HG03159 (cell line): ENCODE results near the gene RABEP1.

Experiments
- ATAC-seq: cut with Tn5 transposase; IDR thresholded peaks from one replicate; pipeline ENCODE4 v1.9.1; 2021; ENCODE audit warnings: mild to moderate bottlenecking, moderate library complexity; ENCODE audit not compliant: unreplicated experiment

Gene RABEP1

GRCh38 chr17:5361426-5361825 lies 79.3 kb downstream of the RABEP1 start:
- no peak for ATAC-seq

DNA sequence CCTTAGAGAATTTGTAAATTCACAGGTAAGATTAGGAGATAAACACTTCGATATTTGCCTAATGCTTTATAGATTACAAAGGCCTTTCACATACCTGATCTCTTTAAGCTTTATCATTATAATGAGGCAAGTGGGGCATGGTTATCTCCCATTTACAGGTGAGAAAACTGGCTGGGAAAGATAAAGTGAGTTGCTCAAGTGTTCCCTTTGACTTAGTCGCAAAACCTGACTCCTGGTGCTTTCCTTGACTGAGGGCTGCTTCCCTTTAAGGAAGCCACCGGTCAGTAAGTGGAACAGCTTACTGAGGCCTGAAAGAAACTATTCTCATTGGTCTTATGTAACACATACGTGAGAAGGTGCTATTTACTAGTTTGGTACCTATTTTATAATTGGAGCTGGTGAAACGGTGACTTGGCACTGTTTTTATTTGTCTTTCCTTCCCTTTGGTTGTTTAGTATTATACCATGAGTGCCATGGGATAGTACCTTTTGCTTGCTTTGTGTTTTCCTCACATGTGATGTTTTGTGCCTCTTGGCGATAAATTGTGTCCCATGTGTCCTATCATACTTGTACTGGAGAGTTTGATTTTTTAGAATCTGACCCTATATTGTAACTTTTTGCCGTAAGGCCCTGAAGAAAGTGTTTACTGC lies 80.2 kb downstream of the RABEP1 start:
- ATAC-seq, result no peak

DNA sequence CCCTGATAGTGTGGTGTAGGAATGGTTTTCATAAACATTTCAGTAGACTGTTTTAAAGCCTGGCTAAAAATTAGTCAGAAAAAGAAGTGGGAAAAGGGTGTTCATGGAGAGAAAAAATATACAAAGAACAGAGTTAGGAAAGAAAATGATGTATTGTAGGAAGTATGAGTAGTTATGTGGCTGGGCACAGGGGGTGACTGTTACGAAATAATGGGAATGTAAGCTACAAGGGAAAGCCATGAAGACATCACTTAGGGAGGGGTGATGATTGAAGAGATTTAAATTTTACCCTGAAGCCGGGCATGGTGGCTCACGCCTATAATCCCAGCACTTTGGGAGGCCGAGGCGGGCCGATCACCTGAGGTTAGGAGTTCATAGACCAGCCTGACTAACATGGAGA lies 82.1 kb downstream of the RABEP1 start:
- ATAC-seq, result no peak

DNA sequence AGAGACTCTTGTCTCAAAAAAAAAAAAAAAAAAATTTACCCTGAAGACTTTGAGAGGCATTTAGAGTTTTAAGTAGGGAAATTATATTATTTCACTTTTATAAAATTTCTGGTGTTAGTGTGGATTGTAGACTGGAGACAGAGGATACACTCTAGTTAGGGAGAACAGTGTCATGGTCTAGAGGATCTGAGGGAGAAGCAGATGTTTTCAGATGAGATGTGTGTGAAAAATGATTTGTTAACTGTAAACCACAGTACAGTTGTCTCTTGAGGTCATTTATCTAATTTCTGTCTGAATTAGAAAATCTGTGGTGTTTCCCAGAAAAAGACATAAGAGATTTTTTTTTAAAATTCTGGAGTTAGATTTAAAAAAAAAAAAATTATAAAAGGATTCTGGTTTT lies 82.6 kb downstream of the RABEP1 start:
- ATAC-seq, result no peak

DNA sequence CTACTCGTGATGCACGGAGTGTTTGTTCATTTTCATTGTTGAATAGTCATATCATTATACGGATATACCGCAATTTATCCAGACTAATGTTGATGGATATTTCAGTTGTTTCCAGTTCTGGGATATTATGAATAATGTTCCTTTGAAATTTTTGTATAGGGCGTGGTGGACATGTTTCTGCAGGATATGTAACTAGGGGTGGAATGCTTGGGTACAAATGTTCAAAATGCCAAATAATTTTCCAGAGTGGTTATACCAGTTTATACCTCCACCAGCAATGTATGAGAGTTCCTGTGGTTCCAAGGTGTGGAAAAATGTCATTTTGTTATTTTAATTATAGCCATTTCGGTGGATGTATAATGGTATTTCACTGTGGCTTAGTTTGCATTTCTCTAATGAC lies 83.7 kb downstream of the RABEP1 start:
- ATAC-seq, result no peak

GRCh38 chr17:5370411-5370810 lies 88.3 kb downstream of the RABEP1 start:
- no peak for ATAC-seq

DNA sequence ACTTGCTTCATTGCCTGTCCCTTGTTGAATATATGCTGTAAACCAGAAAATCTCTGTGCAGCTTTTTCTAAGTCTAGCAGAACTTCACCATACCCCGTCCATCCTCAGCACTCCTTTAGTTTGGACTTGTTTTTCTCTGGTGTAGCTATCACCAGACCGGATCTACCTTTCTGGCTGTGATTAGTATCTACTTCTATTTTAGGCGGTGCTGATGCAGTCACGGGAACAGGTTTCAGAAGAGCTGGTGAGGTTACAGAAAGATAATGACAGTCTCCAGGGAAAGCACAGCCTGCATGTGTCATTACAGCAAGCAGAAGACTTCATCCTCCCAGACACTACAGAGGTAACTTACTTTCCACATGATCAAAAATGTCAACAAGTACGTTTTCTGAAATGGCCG lies 91.0 kb downstream of the RABEP1 start:
- ATAC-seq, result no peak

DNA sequence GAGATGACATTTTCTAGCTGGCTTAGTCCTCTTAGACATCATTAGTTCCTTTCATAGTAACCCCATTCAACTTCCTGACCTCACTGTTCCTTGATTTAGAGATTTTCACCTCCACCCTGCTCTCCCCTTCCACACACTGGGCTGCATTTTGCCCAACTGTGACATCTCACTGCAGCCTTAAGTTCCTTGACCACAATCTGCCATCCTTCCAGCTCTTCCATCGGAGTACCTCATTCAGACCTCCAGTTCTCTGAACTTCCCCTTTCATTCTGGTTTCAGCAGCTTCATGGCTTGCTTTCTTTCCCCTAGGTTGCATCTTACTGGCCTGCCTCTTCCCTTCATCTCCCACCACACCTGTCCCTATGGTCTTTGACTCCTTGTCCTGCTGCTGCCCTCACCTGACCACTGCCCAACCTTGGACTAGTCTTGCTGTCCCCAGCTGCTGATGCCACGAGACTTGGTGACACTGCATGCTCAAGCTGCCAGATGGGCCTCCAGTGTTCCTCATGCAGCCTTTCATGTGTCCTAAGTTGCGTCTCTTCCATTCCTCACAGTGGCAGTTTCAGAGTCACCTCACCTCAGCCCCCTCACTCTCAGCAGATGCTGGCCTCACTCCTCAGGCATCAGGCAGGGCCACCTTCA lies 96.6 kb downstream of the RABEP1 start:
- ATAC-seq, result no peak

DNA sequence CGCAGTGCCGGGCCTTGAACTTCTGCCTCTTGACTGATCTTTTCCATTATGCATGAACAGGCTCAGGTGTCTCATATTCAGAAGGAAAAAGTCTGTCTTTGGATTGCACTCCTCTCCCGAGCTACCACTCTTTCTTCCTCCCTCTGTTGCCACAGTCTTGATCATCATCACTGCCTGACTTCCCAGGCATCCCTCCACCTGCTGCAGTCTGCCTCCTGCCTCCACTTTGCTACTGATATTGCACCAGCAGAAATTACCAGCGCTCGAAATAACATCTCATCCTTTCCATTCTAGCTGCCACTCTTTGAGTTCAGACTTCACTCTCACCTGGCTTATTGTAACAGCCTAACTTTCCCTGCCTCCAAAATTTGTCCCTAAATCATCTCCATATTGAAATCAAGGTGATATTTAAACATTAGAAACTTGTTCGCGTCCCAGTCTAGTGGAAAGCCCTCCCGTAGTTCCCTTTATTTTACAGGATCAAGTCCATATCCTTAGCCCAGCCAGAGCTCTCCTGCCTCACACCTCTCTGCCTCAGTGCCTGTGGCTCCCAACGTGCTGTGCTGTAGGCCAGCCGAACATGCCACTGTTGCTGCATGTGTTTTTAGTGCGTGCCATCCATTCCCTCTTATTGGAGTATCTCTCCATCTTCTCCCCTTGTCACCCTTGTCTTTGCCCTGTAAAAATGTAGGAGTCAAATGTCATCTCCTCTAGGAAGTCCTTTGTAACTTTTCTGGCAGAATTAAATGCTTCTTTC lies 97.4 kb downstream of the RABEP1 start:
- ATAC-seq, result no peak

DNA sequence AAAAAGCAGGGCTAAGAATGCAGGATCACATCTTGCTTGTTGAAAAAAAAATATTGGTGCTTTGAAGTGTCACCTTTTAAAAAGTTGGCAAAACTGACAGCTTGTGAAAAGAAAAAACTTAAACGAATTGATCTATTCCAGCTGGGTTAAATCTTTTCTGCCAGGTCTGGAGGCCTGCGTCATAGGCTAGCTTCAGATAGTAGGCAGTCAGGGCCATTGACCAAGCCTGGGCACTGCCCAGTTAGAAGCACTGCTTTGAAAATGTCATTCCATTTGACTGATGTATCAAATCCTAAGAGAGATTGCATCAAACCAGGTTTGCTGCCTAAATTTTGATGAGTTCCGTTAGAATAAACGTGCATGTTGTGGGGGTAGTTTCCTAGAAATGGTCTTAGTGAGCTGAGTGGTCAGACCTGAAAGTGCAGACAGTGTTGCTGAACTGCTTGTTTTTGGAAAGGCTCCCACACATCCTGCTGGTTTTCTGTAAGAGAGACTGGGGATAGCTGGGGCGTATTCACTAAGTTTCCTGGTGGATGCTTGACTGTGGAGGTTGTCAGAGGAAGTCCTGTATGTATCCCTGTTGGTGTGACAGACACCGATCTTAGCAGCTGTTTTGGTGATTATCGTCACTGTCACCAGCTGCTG lies 98.5 kb downstream of the RABEP1 start:
- ATAC-seq, result no peak

DNA sequence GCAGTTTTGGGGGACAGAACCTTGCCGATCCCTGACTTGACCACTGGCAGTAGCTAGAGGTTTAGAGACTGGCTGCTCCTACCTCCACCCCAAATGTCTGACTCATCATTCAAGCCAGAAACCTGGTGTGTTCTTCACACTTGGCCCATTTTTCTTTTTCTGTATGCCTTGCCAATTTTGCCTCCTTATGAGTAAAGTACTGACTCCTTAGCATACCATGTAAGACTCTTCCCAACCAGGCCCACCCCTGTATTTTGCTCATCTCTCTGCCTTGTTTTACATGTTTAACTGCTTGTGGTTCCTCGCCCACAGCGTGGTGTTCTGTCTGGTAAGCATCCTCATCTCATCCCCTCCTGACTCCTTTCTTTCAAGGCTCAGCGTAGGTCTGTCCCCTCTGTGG lies 99.5 kb downstream of the RABEP1 start:
- no peak for ATAC-seq

DNA sequence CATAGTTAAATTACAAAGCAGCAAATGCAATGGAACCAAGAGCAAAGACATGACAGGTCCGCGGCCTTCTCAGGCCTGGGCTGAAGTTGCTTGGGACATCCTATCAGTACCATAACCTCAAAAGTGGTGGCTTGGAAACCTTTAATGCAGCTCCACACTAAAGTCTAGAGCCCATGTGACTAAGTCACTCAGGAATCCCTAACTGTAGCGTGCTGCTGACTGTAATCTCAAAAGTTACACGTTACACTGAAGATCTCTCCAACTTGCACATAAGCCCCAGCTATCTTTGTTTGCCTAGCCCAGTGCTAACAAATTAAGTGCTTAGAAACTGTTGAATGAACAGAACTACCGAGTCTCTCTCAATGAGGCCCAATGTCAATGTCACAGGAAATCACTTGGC lies 109.6 kb downstream of the RABEP1 start:
- ATAC-seq, result no peak

GRCh38 chr17:5396612-5397011 lies 114.5 kb downstream of the RABEP1 start:
- no peak for ATAC-seq

- no peak for ATAC-seq
These were observed 117.7 kb downstream of the RABEP1 start for GRCh38 chr17:5399767-5400166.

GRCh38 chr17:5405400-5405799 lies 123.3 kb downstream of the RABEP1 start:
- no peak for ATAC-seq

- no peak for ATAC-seq
These were observed 126.1 kb downstream of the RABEP1 start for GRCh38 chr17:5408186-5408585.

- ATAC-seq, result no peak
These were observed 128.6 kb downstream of the RABEP1 start for GRCh38 chr17:5410594-5411272.

DNA sequence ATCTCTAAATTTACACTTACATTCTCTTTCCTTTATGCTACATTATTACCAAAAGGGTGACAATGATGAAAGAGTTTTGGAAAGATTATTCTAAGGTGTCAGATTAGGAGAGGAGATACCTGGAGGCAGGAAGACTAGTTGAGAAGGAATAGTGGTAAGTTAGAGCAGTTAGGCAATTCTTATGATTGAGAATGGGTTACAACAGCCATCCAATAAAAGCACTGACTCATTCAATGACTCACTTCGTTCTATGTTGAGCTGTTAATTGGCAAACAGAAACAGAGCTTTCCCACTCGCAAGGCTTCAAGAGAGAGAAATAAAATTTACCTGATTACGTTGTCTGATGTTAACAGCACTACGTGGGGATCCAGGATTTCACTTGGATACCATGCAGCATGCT lies 131.6 kb downstream of the RABEP1 start:
- no peak for ATAC-seq

DNA sequence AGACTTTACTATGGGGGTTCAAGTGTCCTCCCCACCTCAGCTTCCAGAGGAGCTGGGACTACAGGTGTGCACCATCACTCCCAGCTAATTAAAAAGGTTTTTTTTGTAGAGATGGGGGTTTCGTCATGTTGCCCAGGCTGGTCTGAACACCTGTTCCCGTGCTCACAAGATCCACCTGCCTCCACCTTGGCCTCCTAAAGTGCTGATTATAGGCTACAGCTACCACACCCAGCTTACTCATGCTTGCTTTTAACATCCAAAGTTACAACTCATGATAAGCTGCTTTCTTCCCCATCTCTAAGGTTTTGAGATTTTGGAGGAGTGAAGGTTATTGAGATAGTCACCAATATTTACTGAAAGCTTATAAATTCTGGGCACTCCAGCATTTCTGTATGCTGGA lies 134.8 kb downstream of the RABEP1 start:
- ATAC-seq, result no peak

DNA sequence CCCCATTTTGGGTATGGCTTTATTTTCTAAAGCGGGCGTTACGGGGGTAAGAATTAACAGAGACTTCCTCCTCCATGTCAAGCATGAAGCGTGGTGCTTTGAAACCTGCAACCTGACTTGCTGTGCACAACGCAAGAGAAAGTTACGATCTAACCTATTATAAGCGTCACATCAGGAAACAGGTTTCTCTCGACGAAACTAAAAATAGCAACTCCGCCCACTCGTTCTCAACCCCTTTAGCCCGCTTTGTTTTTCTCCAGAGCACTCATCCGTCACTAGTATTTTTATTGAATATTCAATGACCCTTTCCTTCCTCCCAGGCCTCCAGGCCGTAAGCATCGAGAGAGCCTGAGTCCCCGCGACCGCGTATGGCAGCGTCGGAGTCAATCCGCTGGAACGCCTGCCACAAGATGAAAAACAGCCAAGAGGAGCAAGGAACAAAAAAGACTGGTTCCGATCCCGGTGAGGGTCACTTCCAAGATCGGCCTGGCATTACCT lies 136.8 kb downstream of the RABEP1 start:
- peak; percentile 40 for ATAC-seq

DNA sequence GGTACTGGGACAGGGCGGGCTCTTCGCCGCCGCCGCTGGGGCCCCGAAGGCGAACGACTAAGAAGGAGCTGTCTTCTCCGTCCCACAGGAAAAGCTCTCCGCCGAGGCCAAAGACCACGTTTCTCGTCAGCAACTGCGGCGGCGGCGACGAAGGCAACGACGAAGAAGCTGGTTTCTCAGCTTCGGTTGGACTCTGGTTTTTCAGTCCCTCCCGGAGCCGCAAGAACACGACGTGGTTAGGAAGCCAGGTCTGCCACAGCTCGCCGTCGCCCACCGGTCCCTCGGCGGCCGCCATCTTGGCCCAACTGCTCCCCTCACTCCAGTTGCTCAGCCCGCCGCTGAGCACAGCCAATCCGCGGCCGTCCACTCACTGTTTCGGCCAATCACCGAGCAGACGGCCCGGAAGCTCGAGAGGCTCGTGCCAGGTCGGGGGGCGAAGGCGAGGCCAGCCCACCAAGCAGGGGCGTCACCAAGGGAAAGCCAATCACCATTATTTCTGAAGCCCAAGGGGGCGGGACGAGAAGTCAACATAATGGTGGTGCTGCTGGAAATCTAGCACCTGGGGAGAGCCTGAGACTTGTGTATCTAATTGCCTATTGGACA lies 137.4 kb downstream of the RABEP1 start, which contains the start of gene NUP88:
NUP88 (minus strand) TSS at position 307 of the 603 bp plus-strand sequence; CDS start at position 295, 12 bp downstream.
- peak; percentile 81 for ATAC-seq
